DOHH2 (cell line): Measurements from ENCODE around the gene MAP3K10.

Experiments
- H3F3A ChIP-seq: fragments of 200-600 bp; sonication (generic), shearing (Covaris generic); 2 replicates; pipeline ENCODE4 v1.6.0; 2016; ENCODE audit warnings: antibody characterized with exemption, mild to moderate bottlenecking; ENCODE audit not compliant: control insufficient read depth, insufficient read depth
- H3K27ac ChIP-seq: fragments of 200-600 bp; sonication (generic); 2 replicates; pipeline ENCODE4 v1.5.1; 2014; ENCODE audit warnings: low read depth, mild to moderate bottlenecking, low read length, moderate library complexity
- H3K27me3 ChIP-seq: fragments of 200-600 bp; sonication (generic); 2 replicates; pipeline ENCODE4 v1.6.1; 2014; ENCODE audit warnings: mild to moderate bottlenecking, low read length, mixed read lengths; ENCODE audit not compliant: control insufficient read depth
- H3K36me3 ChIP-seq: fragments of 200-600 bp; sonication (generic); 2 replicates; pipeline ENCODE4 v1.6.1; 2014; ENCODE audit warnings: mild to moderate bottlenecking, low read length, moderate library complexity, mixed read lengths; ENCODE audit not compliant: control insufficient read depth
- H3K4me1 ChIP-seq: fragments of 200-600 bp; sonication (generic); 2 replicates; pipeline ENCODE4 v1.6.1; 2014; ENCODE audit warnings: mild to moderate bottlenecking, low read length, mixed read lengths; ENCODE audit not compliant: control insufficient read depth
- H3K4me2 ChIP-seq: fragments of 200-600 bp; sonication (generic); 2 replicates; pipeline ENCODE4 v1.6.0; 2014; ENCODE audit warnings: mild to moderate bottlenecking, low read length, moderate library complexity
- H3K4me3 ChIP-seq: fragments of 200-600 bp; sonication (generic); 2 replicates; pipeline ENCODE4 v1.5.1; 2014; ENCODE audit warnings: mild to moderate bottlenecking, low read length, mixed read lengths
- H3K79me2 ChIP-seq: fragments of 200-600 bp; sonication (generic); 2 replicates; pipeline ENCODE4 v1.6.1; 2014; ENCODE audit warnings: mild to moderate bottlenecking, low read length, mixed read lengths; ENCODE audit not compliant: control insufficient read depth
- H3K9me2 ChIP-seq: fragments of 200-600 bp; sonication (generic); replicated peaks from 2 replicates; pipeline ENCODE4 v1.6.1; 2014; ENCODE audit warnings: mild to moderate bottlenecking, low read length, mixed read lengths; ENCODE audit not compliant: control insufficient read depth
- H3K9me3 ChIP-seq: fragments of 200-600 bp; sonication (generic); 2 replicates; pipeline ENCODE4 v1.6.1; 2014; ENCODE audit warnings: antibody characterized with exemption, low read length, mixed read lengths; ENCODE audit not compliant: control insufficient read depth, insufficient read depth
- H4K20me1 ChIP-seq: fragments of 200-600 bp; sonication (generic); 2 replicates; pipeline ENCODE4 v1.6.0; 2014; ENCODE audit warnings: low read depth, mild to moderate bottlenecking, antibody characterized with exemption, low read length, moderate library complexity; ENCODE audit not compliant: control insufficient read depth, insufficient read depth
- EZH2phosphoT487 ChIP-seq: fragments of 200-600 bp; sonication (generic); IDR thresholded peaks from 2 replicates; pipeline ENCODE4 v1.6.1; 2017; ENCODE audit warnings: borderline replicate concordance, mild to moderate bottlenecking, antibody characterized with exemption, low read length, moderate library complexity, mixed read lengths
- TF ChIP-seq, protein P1 (sequence below): fragments of 200-600 bp; sonication (generic); IDR thresholded peaks from one replicate; pipeline ENCODE4 v1.5.1; 2014; ENCODE audit warnings: antibody characterized with exemption, mild to moderate bottlenecking, low read depth, low read length; ENCODE audit not compliant: poor library complexity, severe bottlenecking

The MAP3K10 gene

DNA sequence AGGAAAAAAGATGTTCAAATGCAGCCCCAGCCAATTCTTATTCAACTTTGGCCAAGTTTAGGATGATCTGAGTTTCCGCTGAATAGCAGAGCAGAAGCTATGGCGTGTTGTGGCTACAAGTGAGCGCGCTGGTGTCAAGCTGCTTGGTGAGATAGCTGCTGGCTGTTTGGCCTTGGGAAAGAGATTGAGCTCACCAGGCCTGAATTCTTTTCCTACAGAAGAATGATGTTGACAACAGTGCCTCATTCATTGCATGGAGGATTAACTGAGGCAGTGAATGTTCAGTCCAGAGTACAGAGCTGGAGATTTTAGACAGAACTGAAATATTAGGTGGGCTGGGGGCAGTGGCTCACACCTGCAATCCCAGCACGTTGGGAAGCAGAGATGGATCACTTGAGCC is 31.5 kb upstream of the MAP3K10 start:
- TF ChIP-seq EZH2phosphoT487, result no peak
- TF ChIP-seq, protein P1, sequence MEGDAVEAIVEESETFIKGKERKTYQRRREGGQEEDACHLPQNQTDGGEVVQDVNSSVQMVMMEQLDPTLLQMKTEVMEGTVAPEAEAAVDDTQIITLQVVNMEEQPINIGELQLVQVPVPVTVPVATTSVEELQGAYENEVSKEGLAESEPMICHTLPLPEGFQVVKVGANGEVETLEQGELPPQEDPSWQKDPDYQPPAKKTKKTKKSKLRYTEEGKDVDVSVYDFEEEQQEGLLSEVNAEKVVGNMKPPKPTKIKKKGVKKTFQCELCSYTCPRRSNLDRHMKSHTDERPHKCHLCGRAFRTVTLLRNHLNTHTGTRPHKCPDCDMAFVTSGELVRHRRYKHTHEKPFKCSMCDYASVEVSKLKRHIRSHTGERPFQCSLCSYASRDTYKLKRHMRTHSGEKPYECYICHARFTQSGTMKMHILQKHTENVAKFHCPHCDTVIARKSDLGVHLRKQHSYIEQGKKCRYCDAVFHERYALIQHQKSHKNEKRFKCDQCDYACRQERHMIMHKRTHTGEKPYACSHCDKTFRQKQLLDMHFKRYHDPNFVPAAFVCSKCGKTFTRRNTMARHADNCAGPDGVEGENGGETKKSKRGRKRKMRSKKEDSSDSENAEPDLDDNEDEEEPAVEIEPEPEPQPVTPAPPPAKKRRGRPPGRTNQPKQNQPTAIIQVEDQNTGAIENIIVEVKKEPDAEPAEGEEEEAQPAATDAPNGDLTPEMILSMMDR, result no peak
- no peaks in the 10 kb centered on the region for H3K9me3 ChIP-seq

DNA sequence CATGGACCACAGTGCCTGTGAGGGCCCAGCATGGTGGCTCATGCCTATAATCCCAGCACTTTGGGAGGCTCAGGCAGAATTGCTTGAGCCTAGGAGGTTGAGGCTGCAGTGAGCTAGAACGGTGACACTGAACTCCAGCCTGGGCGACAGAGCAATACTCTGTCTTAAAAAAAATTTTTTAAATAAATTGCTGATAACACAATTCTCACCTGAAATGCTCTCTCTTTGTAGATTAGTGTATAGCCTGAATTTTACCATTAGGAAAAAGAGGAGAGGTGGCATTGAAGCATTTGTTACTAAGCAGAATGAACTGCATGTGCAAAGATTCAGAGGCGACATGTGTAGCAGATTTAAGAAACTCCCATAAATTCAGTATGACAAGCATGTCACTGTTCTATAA is 29.1 kb upstream of the MAP3K10 start:
- Histone ChIP-seq H3K27ac (no peak overlapping the region), H3K79me2 (no peaks in the 10 kb centered on the region), H3K4me1 (peaks cover 9% of the 10 kb centered on the region), H3K9me2 (no peaks in the 10 kb centered on the region), H3K27me3 (0 out of 2 replicates have a peak, but pooled peaks cover 3% of the 10 kb centered on the region), H3K36me3 (no peaks in the 10 kb centered on the region), H3K4me2 (no peak overlapping the region), H3K4me3 (no peak overlapping the region), H3K9me3 (no peaks in the 10 kb centered on the region), H3F3A (peaks cover 4% of the 10 kb centered on the region), H4K20me1 (no peaks in the 10 kb centered on the region)
- TF ChIP-seq, protein P1, result no peak
- no peak for TF ChIP-seq EZH2phosphoT487

More for the DNA sequence above, 31.5 kb upstream of the MAP3K10 start:
- H3K4me2 ChIP-seq, result no peak overlapping the region
- H3F3A ChIP-seq, result peaks cover 4% of the 10 kb centered on the region
- no peak overlapping the region for H3K4me3 ChIP-seq
- peaks cover 9% of the 10 kb centered on the region for H3K4me1 ChIP-seq
- no peaks in the 10 kb centered on the region for H4K20me1 ChIP-seq
- no peak overlapping the region for H3K27ac ChIP-seq
- 0 out of 2 replicates have a peak, but pooled peaks cover 3% of the 10 kb centered on the region for H3K27me3 ChIP-seq
- H3K36me3 ChIP-seq, result no peaks in the 10 kb centered on the region
- H3K9me2 ChIP-seq, result no peaks in the 10 kb centered on the region
- H3K79me2 ChIP-seq, result no peaks in the 10 kb centered on the region

DNA sequence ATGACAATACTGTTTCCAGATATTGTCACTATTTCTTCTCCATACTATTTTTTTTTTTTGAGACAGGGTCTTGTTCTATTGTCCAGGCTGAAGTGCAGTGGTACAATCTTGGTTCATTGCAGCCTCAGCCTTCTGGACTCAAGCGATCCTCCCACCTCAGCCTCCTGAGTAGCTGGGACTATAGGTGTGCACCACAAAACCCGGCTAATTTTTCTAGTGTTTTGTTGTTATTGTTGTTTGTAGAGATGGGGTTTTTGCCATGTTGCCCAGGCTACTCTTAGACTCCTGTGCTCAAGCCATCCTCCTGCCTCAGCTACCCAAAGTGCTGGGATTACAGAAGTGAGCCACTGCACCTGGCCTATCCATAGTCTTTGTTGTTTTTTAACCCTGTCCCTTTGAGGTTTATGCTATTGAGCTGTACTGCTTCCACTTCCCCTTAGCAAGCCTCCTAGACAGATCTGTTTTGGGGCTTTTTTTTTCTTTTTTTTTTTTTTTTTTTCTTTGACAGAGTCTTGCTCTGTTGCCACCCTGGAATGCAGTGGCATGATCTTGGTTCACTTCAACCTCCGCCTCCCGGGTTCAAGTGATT is 27.6 kb upstream of the MAP3K10 start:
- Histone ChIP-seq H3K36me3 (no peaks in the 10 kb centered on the region), H3K9me3 (no peaks in the 10 kb centered on the region), H3K27me3 (0 out of 2 replicates have a peak, but pooled peaks cover 3% of the 10 kb centered on the region), H3K4me1 (peaks cover 9% of the 10 kb centered on the region), H3K79me2 (no peaks in the 10 kb centered on the region), H3K4me2 (no peak overlapping the region), H3K4me3 (no peak overlapping the region), H3F3A (peaks cover 4% of the 10 kb centered on the region), H3K27ac (no peak overlapping the region), H3K9me2 (no peaks in the 10 kb centered on the region), H4K20me1 (no peaks in the 10 kb centered on the region)
- TF ChIP-seq EZH2phosphoT487, result no peak
- TF ChIP-seq, protein P1, result no peak
